Ovary (tissue), 9 donors: Measurements from ENCODE around the gene IL12A. TPM values are rescaled to one million over a fixed set of nuclear protein-coding genes. Genes with fewer than 3 reads are reported as not detected.

Experiments
- DNase-seq, 5 donors: peaks; one replicate each; pipeline ENCODE4 v3.0.0-alpha.2; 2019 to 2020
- H3K27ac ChIP-seq, 2 donors: fragments of 200-600 bp; one replicate each; pipeline versions ENCODE4 v1.5.1 to v1.8.0; 2019 to 2022
- H3K27me3 ChIP-seq: fragments of 200-600 bp; one replicate; pipeline ENCODE4 v1.8.0; 2022
- H3K36me3 ChIP-seq: fragments of 200-600 bp; sonication (generic); one replicate; pipeline ENCODE4 v1.5.1; 2019
- H3K4me1 ChIP-seq: one replicate; pipeline ENCODE4 v1.8.1; 2013; ENCODE audit warnings: mild to moderate bottlenecking, moderate library complexity; ENCODE audit not compliant: insufficient read depth
- H3K4me3 ChIP-seq: fragments of 200-600 bp; sonication (generic); one replicate; pipeline ENCODE4 v1.5.1; 2017
- H3K9me3 ChIP-seq, 2 donors: fragments of 200-600 bp in 1 of 2; sonication (generic) in 1 of 2; one replicate each; pipeline versions ENCODE4 v1.5.1 to v1.8.1; 2013 to 2019; ENCODE audit warnings: mild to moderate bottlenecking in 1 of 2, moderate library complexity in 1 of 2
- EP300 ChIP-seq: sonication (generic); formaldehyde crosslinking; IDR thresholded peaks from one replicate; pipeline ENCODE4 v1.6.1; 2017; ENCODE audit warnings: antibody characterized with exemption
- POLR2A ChIP-seq: fragments of 450-650 bp; IDR thresholded peaks from one replicate; pipeline ENCODE4 v1.6.1; 2017; ENCODE audit warnings: antibody characterized with exemption, mild to moderate bottlenecking, moderate library complexity
- WGBS, 3 donors: extraction: QIAGEN DNeasy Blood & Tissue Kit in 1 of 3; methylation state at CpG; one replicate each; pipeline versions ENCODE4 v1.1.5 to v1.1.7; 2013 to 2017; 5-methylcytosine and 5-hydroxymethylcytosine counted together
- intact Hi-C, 4 donors: fragments of 100-400 bp; cut with DNase I; formaldehyde crosslinking; loops; one replicate each; pipeline versions ENCODE4 v1.11.0 to v1.15.1; 2022 to 2023
- polyA plus RNA-seq, 2 donors: library from polyadenylated mRNA; stranded (reverse); fragments of 200-250 nt in 1 of 2; fragments of 350-450 nt in 1 of 2; fragmentation: Illumina TruSeq in 1 of 2; extraction: RNeasy Lipid Tissue Mini Kit (QIAGEN cat#74804) in 1 of 2; gene quantifications; one replicate each; pipeline ENCODE4 v1.2.3, GENCODE V29; 2013 to 2014
- total RNA-seq, 7 donors: library from RNA; depleted of rRNA in 2 of 7; stranded (reverse); fragments of >200 nt in 2 of 7; fragmentation: NEBNext Ultra II Directional in 3 of 7; extraction: Animal tissue kit (Norgen Biotek cat#: 25700) in 3 of 7; gene quantifications; one replicate each; pipeline versions ENCODE4 v1.1.0 to v1.2.4, GENCODE V29; 2016 to 2023
- TF ChIP-seq, protein P1 (sequence below), 3 donors: fragments of 450-650 bp in 2 of 3; fragments of 200-600 bp in 1 of 3; IDR thresholded peaks; one replicate each; pipeline versions ENCODE4 v1.5.1 to v1.8.0; 2016 to 2022; ENCODE audit warnings: antibody characterized with exemption in 3 of 3, mild to moderate bottlenecking in 1 of 3
- donor health status: DM: no; HTN: no; CAD: no; lungs with moderate emphysema.
- donor health status: DM: no; HTN: no; CAD: no.
- donor health status: Bipolar disorder and iron deficiency.
- donor health status: DM: yes; HTN: yes; CAD: no.
- donor health status: DM: no; HTN: no; CAD: no.
- donor health status: DM: yes; HTN: yes; CAD: no.

IL12A gene
- total and polyA plus RNA-seq, 9 donors = 0.15 to 6.0 (median 0.44) TPM; not detected in 1

DNA sequence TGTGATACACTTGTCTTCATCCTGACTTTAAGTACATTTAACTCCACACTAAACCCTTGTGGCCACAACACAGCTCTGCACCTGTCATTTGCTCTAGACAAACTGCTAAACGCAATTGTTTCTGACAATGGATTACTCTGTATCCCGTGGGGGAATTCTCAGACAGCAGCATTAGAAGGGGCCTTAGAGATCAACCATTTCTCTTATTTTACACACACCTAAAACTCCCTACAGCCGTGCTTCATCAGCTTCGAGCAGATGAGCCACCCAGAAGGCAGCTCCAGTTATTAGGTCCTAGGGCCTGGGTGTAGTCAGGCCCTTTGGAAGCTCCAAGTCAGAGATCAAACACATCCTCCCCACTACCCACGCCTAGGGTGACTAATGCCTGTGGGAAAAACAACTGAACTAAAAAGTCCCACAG lies 1.3 kb upstream of the IL12A start:
- TF ChIP-seq EP300 = no peak
- TF ChIP-seq, protein P1, sequence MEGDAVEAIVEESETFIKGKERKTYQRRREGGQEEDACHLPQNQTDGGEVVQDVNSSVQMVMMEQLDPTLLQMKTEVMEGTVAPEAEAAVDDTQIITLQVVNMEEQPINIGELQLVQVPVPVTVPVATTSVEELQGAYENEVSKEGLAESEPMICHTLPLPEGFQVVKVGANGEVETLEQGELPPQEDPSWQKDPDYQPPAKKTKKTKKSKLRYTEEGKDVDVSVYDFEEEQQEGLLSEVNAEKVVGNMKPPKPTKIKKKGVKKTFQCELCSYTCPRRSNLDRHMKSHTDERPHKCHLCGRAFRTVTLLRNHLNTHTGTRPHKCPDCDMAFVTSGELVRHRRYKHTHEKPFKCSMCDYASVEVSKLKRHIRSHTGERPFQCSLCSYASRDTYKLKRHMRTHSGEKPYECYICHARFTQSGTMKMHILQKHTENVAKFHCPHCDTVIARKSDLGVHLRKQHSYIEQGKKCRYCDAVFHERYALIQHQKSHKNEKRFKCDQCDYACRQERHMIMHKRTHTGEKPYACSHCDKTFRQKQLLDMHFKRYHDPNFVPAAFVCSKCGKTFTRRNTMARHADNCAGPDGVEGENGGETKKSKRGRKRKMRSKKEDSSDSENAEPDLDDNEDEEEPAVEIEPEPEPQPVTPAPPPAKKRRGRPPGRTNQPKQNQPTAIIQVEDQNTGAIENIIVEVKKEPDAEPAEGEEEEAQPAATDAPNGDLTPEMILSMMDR (IDR thresholded peaks at IDR 0.05) = no peak
- TF ChIP-seq POLR2A = no peak
- 78 to 84% (median 82%) methylated on average over 5 of the region's 5 CpGs for whole genome bisulfite sequencing, 3 donors
- H3K4me3 ChIP-seq = no peak overlapping the region
- H3K4me1 ChIP-seq = peaks cover 3% of the 10 kb centered on the region
- no peaks in the 10 kb centered on the region for H3K27me3 ChIP-seq
- intact Hi-C loops = no loop called here
- DNase-seq = no peak
- H3K36me3 ChIP-seq = no peaks in the 10 kb centered on the region
- no peaks in the 10 kb centered on the region for H3K9me3 ChIP-seq
- H3K27ac ChIP-seq = no peak overlapping the region

DNA sequence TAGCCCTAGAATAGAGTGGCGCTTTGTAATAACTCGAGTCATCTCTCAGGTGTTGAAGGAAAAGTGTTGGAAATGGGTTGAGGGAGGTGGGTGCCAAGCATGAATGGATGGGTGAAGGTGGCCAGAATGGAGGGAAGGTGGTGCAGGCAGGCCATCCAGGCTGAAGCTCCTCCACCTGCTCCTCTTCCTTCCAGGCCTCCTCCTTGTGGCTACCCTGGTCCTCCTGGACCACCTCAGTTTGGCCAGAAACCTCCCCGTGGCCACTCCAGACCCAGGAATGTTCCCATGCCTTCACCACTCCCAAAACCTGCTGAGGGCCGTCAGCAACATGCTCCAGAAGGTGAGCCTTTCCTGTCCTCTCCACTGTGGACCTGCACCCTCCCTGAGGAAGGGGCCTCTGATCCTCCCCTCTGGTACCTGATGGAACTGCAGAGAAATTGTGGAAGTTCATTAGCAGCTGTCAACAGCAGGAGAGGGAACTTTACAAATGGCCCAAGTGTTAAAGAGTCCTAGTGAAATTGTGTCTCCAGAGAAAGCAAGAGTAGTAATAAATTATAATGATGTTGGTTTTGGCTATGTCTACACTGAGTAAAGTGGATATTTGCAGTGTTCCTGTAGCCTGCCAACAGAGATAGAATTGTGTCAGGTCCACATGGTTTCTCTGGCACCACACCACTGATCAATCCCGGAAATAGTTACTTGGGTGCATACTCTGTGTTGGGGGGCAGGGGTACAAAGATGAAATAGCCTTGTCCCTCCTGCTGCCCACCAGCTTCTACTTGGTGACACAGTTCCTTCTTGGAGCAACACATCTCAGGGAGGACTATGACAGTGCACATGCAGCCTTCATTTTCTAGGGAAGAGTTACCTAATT lies 1.6 kb downstream of the IL12A start:
- WGBS, 3 donors = 77 to 84% (median 82%) methylated on average over 5 of the region's 5 CpGs
- Histone ChIP-seq H3K9me3 (no peaks in the 10 kb centered on the region), H3K36me3 (no peaks in the 10 kb centered on the region), H3K27me3 (no peaks in the 10 kb centered on the region), H3K27ac (no peak overlapping the region), H3K4me1 (peaks cover 3% of the 10 kb centered on the region), H3K4me3 (no peak overlapping the region)
- intact Hi-C loops = loop anchor here in 1 of 4 donors (10.0 kb wide), 1 partner anchor 95 kb away; no protein-coding TSS in a partner anchor
- TF ChIP-seq EP300 = no peak
- no peak for TF ChIP-seq POLR2A
- TF ChIP-seq, protein P1 (IDR thresholded peaks at IDR 0.05) = no peak
- no peak for DNase-seq

DNA sequence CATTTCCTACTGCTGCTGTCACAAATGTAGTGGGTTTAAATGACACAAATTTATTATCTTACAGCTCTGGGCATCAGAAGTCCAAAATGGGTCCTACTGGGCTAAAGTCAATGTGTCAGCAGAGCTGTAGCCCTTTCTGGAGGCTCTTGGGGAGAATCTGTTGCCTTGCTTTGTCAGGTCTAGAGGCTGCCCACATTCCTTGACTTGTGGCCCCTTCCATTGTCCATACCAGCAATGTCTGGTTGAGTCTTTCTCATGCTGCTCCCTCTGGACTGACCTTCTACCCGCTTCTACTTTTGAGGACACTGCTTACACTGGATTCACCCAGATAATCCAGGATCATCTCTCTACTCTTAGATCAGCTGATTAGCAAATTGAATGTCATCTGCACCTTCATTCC lies 3.0 kb downstream of the IL12A start:
- WGBS, 3 donors = 90 to 100% (median 97%) methylated on average over 1 of the region's 1 CpG
- peaks cover 3% of the 10 kb centered on the region for H3K4me1 ChIP-seq
- intact Hi-C loops = loop anchor here in 1 of 4 donors (10.0 kb wide), 1 partner anchor 97 kb away; no protein-coding TSS in a partner anchor

DNA sequence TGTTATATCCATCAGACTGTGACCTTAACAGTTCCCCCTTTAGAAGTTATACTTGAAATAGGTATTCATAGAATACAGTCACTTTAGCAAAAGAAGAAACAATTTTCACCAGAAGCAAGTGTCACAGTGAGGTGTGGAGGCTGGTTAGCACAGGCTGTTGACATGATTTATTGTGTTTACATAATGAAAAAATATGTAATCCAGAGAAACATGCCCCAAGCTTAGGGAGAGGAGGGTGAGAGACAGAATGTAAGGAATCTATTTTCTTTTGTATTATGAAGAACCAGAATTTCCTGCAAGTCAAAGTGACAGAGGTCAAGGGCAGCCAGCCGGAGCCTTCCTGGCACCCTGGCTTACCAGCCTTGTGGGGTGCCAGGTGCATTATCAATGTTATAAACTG lies 4.0 kb downstream of the IL12A start:
- no peak overlapping the region for H3K27ac ChIP-seq
- no peaks in the 10 kb centered on the region for H3K9me3 ChIP-seq
- H3K4me3 ChIP-seq = no peak overlapping the region
- intact Hi-C loops = loop anchor here in 1 of 4 donors (10.0 kb wide), 1 partner anchor 98 kb away; no protein-coding TSS in a partner anchor
- peaks cover 3% of the 10 kb centered on the region for H3K4me1 ChIP-seq
- TF ChIP-seq, protein P1 (IDR thresholded peaks at IDR 0.05) = no peak
- TF ChIP-seq EP300 = no peak
- TF ChIP-seq POLR2A = no peak
- no peak for DNase-seq
- H3K36me3 ChIP-seq = no peaks in the 10 kb centered on the region
- 6 to 17% (median 13%) methylated on average over 1 of the region's 1 CpG for WGBS, 3 donors
- no peaks in the 10 kb centered on the region for H3K27me3 ChIP-seq

More for the DNA sequence above, 3.0 kb downstream of the IL12A start:
- Histone ChIP-seq H3K9me3 (no peaks in the 10 kb centered on the region), H3K27ac (no peak overlapping the region), H3K4me3 (no peak overlapping the region), H3K27me3 (no peaks in the 10 kb centered on the region), H3K36me3 (no peaks in the 10 kb centered on the region)
- DNase-seq = no peak
- no peak for TF ChIP-seq POLR2A
- TF ChIP-seq, protein P1 (IDR thresholded peaks at IDR 0.05) = no peak
- TF ChIP-seq EP300 = no peak
